HepG2 (cell line): ENCODE data around the gene SLC44A4. TPM values are rescaled to one million over a fixed set of nuclear protein-coding genes. Genes with fewer than 3 reads are reported as not detected.
A peak's percentile ranks its signal among the peaks of the same experiment; 100 is the strongest.

Source experiments
- CREM ChIP-seq, 2 experiments: sonication (generic) in 1 of 2; formaldehyde crosslinking in 1 of 2; IDR thresholded peaks; 2 replicates each; pipeline versions ENCODE4 v1.4.0 to v1.6.1; 2016 to 2020; ENCODE audit warnings: antibody characterized with exemption in 1 of 2, mild to moderate bottlenecking in 1 of 2, missing genetic modification reagents in 1 of 2
- HNRNPH1 ChIP-seq: fragments of 200-400 bp; formaldehyde crosslinking; optimal IDR thresholded peaks from 2 replicates; pipeline ENCODE3; 2017; ENCODE audit warnings: mild to moderate bottlenecking, low read depth, low read length
- NFYC ChIP-seq: IDR thresholded peaks from 2 replicates; pipeline ENCODE4 v1.6.1; 2016; ENCODE audit warnings: missing genetic modification reagents, missing compliant biosample characterization
- NR2F2 ChIP-seq: IDR thresholded peaks from 2 replicates; pipeline ENCODE4 v1.6.1; 2012; ENCODE audit warnings: low read depth, inconsistent platforms, borderline replicate concordance
- RBAK ChIP-seq: sonication (generic); formaldehyde crosslinking; IDR thresholded peaks from 2 replicates; pipeline ENCODE4 v1.5.1; 2020; ENCODE audit warnings: mild to moderate bottlenecking, missing genetic modification reagents
- RNF2 ChIP-seq: fragments of 450-650 bp; conservative IDR thresholded peaks from 2 replicates; pipeline ENCODE4 v1.6.1; 2016; ENCODE audit warnings: low read depth
- SRSF1 ChIP-seq: fragments of 200-400 bp; formaldehyde crosslinking; optimal IDR thresholded peaks from 2 replicates; pipeline ENCODE3; 2017; ENCODE audit warnings: mild to moderate bottlenecking, low read depth, low read length, moderate library complexity
- TSC22D2 ChIP-seq: sonication (generic); formaldehyde crosslinking; IDR thresholded peaks from 2 replicates; pipeline ENCODE4 v1.5.1; 2020; ENCODE audit warnings: missing genetic modification reagents, mild to moderate bottlenecking, borderline replicate concordance
- ZBTB40 ChIP-seq, 2 experiments: fragments of 450-650 bp in 1 of 2; sonication (generic) in 1 of 2; formaldehyde crosslinking in 1 of 2; IDR thresholded peaks; 2 replicates each; pipeline versions ENCODE4 v1.6.1 to v1.8.0; 2016 to 2022; ENCODE audit warnings: antibody characterized with exemption in 1 of 2, mild to moderate bottlenecking in 1 of 2, missing genetic modification reagents in 1 of 2
- ZNF546 ChIP-seq: sonication (generic); formaldehyde crosslinking; conservative IDR thresholded peaks from 2 replicates; pipeline ENCODE4 v1.8.1; 2023; ENCODE audit warnings: mild to moderate bottlenecking, missing genetic modification reagents
- ZNF558 ChIP-seq: sonication (generic); formaldehyde crosslinking; IDR thresholded peaks from 2 replicates; pipeline ENCODE4 v1.9.0; 2022; ENCODE audit warnings: mild to moderate bottlenecking, missing genetic modification reagents, borderline replicate concordance
- ZNF891 ChIP-seq: sonication (generic); formaldehyde crosslinking; IDR thresholded peaks from 2 replicates; pipeline ENCODE4 v1.5.0; 2020; ENCODE audit warnings: mild to moderate bottlenecking, missing genetic modification reagents
- polyA plus RNA-seq, 8 experiments: library from polyadenylated mRNA; depleted of rRNA in 3 of 8; stranded (reverse) in 7 of 8; unstranded in 1 of 8; fragments of >200 nt; fragmentation: Illumina TruSeq in 4 of 8; extraction: Trizol in 4 of 8; gene quantifications; 2 replicates each; pipeline versions ENCODE4 v1.2.1 to v1.2.3, GENCODE V29; 2011 to 2016; ENCODE audit warnings: low read depth in 4 of 8, missing spikeins in 1 of 8, mixed read lengths in 1 of 8; ENCODE audit not compliant: insufficient read depth in 1 of 8
- total RNA-seq, 5 experiments: library from RNA; depleted of rRNA; stranded (reverse); fragments of >200 nt; fragmentation: Illumina TruSeq; extraction: Trizol; gene quantifications; 2 replicates each; pipeline ENCODE4 v1.2.3, GENCODE V29; 2016; ENCODE audit warnings: low read depth in 1 of 5
- TF ChIP-seq, protein P1 (sequence below): sonication (generic); formaldehyde crosslinking; IDR thresholded peaks from 2 replicates; pipeline ENCODE4 v1.5.1; 2020; ENCODE audit warnings: missing genetic modification reagents, mild to moderate bottlenecking, borderline replicate concordance

Gene SLC44A4
- total and polyA plus RNA-seq, 2 of the 13 experiments (the other 11 are each of a cell fraction or from before 2014, with no cell fraction given) = 3.5 to 5.9 TPM

DNA sequence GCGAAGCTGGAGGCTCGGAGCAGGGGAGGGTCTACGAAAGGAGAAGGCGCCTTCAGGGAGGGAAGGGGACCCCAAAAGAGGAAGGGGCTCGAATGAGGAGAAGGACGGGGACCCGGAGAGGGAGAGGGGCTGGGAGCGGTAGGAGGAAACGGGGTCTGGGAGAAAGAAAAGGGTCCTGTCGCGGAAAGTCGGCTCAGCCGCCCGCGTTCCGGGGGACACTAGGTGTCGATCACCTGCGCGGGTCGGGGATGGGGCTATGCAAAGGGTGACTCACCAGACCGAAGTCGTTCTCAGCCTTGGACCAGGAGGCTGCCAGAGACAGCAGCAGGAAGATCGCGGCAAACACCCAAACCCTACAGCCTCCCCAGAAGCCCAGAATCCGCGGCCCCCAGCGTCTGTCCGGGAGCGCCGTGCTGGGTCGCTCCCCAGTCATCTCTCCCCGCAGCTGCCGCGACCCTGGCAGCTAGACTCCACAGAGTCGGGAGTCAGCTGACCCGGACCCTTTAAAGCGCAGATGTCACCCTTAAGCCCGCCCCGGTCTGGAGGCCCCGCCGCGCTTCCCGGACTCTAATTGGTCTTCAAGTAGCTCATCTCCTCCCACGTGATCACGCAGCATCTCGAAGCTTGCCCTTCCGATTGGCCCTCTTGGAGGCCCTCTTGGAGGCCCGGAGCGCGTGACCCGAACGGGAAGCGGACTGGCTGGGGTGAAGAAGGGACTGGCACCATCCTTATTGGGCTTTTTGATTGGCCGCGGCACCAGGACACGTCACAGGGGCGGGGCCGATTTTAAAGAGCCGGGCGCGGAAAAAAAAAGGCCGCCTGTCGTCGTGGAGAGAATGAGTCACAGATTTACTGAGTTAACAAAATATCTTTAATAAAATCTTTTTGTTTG lies 16.2 kb downstream of the SLC44A4 start, which contains the start of gene NEU1 (continued):
- TF ChIP-seq ZBTB40 (IDR thresholded peaks at IDR 0.05) = no peak
- TF ChIP-seq ZBTB40 (CRISPR knock-in tag; IDR thresholded peaks at IDR 0.05) = peak; percentile 49; the same call in 1 of the 2 replicates
- peak; percentile 73; the same call in 1 of the 2 replicates for TF ChIP-seq ZNF558 (CRISPR knock-in tag)
- TF ChIP-seq, protein P1, sequence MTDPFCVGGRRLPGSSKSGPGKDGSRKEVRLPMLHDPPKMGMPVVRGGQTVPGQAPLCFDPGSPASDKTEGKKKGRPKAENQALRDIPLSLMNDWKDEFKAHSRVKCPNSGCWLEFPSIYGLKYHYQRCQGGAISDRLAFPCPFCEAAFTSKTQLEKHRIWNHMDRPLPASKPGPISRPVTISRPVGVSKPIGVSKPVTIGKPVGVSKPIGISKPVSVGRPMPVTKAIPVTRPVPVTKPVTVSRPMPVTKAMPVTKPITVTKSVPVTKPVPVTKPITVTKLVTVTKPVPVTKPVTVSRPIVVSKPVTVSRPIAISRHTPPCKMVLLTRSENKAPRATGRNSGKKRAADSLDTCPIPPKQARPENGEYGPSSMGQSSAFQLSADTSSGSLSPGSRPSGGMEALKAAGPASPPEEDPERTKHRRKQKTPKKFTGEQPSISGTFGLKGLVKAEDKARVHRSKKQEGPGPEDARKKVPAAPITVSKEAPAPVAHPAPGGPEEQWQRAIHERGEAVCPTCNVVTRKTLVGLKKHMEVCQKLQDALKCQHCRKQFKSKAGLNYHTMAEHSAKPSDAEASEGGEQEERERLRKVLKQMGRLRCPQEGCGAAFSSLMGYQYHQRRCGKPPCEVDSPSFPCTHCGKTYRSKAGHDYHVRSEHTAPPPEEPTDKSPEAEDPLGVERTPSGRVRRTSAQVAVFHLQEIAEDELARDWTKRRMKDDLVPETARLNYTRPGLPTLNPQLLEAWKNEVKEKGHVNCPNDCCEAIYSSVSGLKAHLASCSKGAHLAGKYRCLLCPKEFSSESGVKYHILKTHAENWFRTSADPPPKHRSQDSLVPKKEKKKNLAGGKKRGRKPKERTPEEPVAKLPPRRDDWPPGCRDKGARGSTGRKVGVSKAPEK = no peak
- peak; percentile 88 for TF ChIP-seq HNRNPH1
- 0 out of 2 replicates have a peak, but pooled peaks have one; percentile 52 for TF ChIP-seq RNF2
- peak; percentile 99 for TF ChIP-seq SRSF1
- TF ChIP-seq NR2F2 = peak; percentile 43; the same call in 1 of the 2 replicates
- TF ChIP-seq CREM (IDR thresholded peaks at IDR 0.05) = peak; percentile 96
- TF ChIP-seq CREM (CRISPR knock-in tag; IDR thresholded peaks at IDR 0.05) = no peak
- no peak; the same call in 1 of the 2 replicates for TF ChIP-seq ZNF546 (CRISPR knock-in tag)
- TF ChIP-seq ZNF891 = peak; percentile 98
- TF ChIP-seq TSC22D2 = peak; percentile 98
- peak; percentile 97 for TF ChIP-seq NFYC (CRISPR knock-in tag)
- 0 out of 2 replicates have a peak, but pooled peaks have one; percentile 47 for TF ChIP-seq RBAK
